Retinal pigment epithelial cell (primary cell): ENCODE data around the gene ANKS3.
A peak's percentile ranks its signal among the peaks of the same experiment; 100 is the strongest.

Experiments
- DNase-seq: peaks from one replicate; pipeline ENCODE4 v3.0.0-alpha.2; 2010; ENCODE audit warnings: low read depth
- H3K4me3 ChIP-seq: 2 replicates; pipeline ENCODE4 v1.5.1; 2011; ENCODE audit warnings: mild to moderate bottlenecking, low read length, control low read depth, moderate library complexity
- TF ChIP-seq, protein P1 (sequence below): conservative IDR thresholded peaks from 2 replicates; pipeline ENCODE4 v1.5.1; 2011; ENCODE audit warnings: low read depth, low read length, control low read depth, inconsistent platforms

Gene ANKS3

DNA sequence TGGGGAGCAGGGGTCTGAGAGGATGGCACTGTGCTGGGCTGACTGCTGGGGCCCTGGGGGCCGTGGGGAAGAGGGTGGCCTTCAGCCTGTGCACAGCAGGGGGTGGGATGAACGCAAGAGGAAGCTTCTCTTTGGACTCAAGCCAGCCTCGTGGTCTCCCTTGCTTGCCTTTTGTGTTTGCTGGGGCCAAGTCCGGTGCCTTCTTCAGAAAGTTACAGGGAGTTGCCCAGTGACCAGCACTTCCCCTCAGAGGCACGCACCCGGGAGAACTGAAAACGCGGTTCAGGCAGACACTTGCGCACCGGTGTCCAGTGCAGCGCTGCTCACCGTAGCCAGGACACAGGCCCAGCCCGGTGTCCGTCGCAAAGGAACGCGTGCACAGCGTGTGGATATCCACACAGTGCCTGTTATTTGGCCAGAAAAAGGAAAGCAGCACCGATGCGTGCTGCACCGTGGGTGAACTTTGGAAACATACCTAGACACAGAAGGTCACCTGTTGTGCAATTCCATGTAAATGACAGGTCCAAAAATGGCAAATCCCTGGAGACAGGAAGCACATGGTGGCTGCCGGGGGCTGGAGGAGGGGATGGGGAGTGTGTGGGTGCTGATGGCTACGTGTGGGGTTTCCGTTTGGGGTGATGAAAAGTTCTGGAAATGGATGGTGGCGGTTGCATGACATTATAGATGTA is 70.2 kb downstream of the ANKS3 start:
- DNase-seq = no peak
- TF ChIP-seq, protein P1, sequence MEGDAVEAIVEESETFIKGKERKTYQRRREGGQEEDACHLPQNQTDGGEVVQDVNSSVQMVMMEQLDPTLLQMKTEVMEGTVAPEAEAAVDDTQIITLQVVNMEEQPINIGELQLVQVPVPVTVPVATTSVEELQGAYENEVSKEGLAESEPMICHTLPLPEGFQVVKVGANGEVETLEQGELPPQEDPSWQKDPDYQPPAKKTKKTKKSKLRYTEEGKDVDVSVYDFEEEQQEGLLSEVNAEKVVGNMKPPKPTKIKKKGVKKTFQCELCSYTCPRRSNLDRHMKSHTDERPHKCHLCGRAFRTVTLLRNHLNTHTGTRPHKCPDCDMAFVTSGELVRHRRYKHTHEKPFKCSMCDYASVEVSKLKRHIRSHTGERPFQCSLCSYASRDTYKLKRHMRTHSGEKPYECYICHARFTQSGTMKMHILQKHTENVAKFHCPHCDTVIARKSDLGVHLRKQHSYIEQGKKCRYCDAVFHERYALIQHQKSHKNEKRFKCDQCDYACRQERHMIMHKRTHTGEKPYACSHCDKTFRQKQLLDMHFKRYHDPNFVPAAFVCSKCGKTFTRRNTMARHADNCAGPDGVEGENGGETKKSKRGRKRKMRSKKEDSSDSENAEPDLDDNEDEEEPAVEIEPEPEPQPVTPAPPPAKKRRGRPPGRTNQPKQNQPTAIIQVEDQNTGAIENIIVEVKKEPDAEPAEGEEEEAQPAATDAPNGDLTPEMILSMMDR = no peak
- no peak overlapping the region for H3K4me3 ChIP-seq

DNA sequence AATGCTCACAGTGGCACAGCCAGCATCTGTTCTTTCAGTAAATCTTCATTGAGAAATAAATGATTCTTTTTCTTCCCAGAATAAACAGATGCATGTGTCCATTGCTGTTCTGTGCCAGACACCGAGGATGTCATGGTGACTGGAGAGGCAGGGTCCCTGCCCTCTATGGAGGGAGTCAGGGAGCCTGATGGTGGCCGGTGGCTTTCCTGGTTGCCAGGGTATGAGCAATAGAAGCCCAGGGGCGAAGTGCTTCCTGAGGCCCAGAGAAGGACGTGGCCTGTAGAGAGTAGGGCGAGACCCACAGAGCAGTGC is 70.7 kb downstream of the ANKS3 start:
- TF ChIP-seq, protein P1 = no peak
- no peak for DNase-seq
- H3K4me3 ChIP-seq = no peak overlapping the region

DNA sequence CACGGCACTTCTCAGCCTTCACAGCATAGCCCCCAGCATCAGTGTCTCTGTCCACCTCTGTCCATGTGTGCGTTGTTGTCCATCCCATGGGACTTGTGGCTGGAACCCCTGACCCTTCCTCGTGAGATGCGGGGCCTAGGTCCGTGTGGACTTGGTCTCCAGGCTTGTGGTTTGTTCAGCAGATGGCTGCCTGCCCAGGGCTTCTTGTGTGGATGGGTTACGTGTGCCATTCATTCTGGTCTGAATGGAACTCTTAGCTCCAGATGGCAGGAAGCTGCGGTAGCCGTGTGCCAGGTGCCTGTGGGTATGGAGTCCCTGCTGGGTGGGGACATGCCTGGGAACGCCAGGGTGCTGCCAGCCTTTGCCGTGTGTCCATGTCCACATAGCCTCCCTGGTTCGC is 72.4 kb downstream of the ANKS3 start:
- DNase-seq = no peak
- H3K4me3 ChIP-seq = no peak overlapping the region
- TF ChIP-seq, protein P1 = no peak

DNA sequence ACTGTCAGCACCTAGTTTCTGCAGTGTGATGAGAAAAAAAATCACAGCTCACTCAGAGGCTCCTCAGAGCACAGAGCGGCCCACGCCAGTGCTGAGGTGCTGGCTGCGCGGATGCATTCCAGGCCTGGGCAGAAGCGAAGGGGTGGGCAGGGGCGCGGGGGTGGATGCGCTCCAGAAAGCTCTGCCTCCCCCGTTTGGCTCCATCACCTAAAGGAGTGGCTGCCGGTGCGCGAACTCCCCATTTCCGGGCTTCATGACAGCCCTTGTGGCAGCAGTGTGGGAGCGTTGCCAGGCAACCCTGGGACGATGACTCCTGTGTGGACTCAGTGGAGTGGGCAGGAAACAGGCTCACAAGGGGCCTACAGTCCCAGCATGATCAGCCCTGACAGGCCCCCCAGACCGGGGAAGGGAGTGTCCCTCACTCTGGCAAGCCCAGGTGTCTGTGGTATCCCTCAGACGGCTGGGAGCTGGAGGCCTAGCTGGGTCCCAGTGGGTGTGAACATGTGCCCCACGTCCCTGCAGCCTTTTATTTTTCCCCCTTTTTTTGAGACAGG is 73.5 kb downstream of the ANKS3 start:
- H3K4me3 ChIP-seq = no peak overlapping the region
- peak; percentile 9 for DNase-seq
- TF ChIP-seq, protein P1 = no peak

DNA sequence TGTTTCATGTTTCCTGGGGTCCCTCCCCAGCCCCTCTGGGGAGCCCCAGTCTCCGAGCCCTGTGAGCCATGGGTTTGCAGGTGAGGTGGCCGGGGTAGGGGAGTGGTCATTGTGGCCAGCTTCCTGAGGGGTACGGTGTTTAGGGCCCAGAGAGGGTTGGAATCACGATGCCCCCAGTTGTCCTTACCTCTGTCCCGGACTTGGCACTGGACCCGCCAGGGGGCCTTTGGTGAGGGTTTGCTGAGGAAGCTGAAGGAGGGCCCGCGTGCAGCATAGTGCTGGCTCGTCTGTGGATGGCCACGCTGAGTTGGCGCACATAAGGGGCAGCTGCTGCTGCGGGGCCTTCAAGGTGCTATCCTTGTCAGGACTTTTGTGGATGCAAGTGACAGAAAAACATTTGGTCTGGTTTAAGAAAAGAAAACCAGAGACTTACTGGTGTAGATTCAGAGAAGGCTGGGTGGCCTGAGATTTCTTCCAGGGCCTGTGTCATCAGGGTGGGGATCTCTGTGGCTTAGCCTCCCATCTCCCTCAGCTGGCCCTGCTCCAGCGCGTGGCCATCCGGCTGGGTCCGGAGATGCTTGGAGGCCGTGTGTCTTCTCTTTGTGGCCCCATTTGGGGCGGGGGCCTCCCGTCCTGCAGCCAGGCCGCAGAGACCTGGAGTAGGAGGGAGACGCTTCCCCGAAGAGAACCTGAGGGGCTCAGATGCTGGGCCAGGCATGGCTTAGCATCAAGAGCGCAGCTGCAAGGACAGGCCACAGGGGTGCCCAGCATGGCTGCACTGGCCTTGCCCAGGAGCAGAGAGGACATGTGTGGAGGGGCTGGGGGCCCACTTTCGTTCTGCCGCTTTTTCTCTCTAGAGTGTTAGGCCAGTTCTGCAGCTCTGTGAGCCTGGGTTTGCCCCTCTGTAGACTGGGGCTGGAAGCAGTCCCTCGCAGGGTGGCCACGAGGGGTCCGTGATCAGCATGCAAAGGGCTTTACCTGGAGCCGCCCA is 74.4 kb downstream of the ANKS3 start:
- TF ChIP-seq, protein P1 = no peak
- DNase-seq = no peak
- H3K4me3 ChIP-seq = no peak overlapping the region

DNA sequence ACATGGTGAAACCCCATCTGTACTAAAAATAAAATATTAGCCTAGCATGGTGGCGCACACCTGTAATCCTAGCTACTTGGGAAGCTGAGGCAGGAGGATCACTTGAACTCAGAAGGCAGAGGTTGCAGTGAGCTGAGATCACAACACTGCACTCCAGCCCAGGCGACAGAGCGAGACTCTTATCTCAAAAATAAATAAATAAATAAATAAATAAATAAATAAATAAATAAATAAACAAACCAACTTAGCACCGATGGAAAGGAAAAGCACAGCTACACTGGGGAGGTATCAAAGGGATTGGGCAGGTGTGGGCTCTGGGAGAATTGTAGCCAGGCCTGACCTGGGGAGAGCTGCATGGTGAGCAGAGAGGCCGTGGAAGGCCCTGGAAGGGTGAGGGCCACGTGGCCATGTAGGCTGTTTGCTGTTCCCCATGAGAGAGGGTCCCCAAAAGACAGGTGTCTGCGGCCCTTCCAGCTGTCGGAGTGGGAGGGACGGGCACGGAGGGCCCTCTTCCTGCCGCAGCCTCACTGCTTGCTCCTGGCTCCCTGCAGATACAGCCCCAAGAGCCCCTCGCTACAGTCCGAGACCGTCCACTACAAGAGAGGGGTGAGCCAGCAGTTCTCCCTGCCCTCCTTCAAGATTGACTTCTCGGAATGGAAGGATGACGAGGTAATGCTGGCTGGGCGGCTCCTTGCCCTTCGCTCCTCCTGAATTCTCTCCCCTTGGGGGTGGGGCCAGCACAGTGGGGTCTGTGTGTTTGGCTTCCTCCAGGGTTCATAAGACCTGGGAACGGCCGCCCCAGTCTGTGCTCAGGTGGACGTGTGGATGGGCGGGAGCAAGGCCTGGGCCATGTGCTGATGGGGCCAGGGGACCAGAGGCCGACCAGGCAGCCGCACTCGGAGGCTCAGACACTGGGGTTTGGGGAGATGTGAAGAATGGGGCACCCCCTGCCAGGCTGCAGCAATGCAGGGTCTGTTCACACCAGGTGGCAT is 77.1 kb downstream of the ANKS3 start:
- TF ChIP-seq, protein P1 = no peak
- H3K4me3 ChIP-seq = no peak overlapping the region
- no peak for DNase-seq
